Upper lobe of right lung (tissue), 1 donor: ENCODE data around the gene SLC7A8. TPM values are rescaled to one million over a fixed set of nuclear protein-coding genes. Genes with fewer than 3 reads are reported as not detected.

Experiments used
- ATAC-seq: fragments of 200-7000 bp; cut with Tn5 transposase; one replicate; pipeline ENCODE4 v1.9.1; 2020; ENCODE audit warnings: mild to moderate bottlenecking, moderate library complexity
- DNase-seq: peaks from one replicate; pipeline ENCODE4 v3.0.0-alpha.2; 2020
- H3K27ac ChIP-seq: fragments of 200-600 bp; one replicate; pipeline ENCODE4 v1.8.0; 2022
- H3K27me3 ChIP-seq: fragments of 200-600 bp; one replicate; pipeline ENCODE4 v1.8.0; 2022; ENCODE audit warnings: mild to moderate bottlenecking
- H3K36me3 ChIP-seq: fragments of 200-600 bp; one replicate; pipeline ENCODE4 v1.8.0; 2022
- H3K4me1 ChIP-seq: fragments of 200-600 bp; one replicate; pipeline ENCODE4 v1.8.0; 2022
- H3K4me3 ChIP-seq: fragments of 200-600 bp; one replicate; pipeline ENCODE4 v1.8.0; 2022; ENCODE audit warnings: mild to moderate bottlenecking
- H3K9me3 ChIP-seq: fragments of 200-600 bp; one replicate; pipeline ENCODE4 v1.8.0; 2022
- CTCF ChIP-seq: fragments of 200-600 bp; IDR thresholded peaks from one replicate; pipeline ENCODE4 v1.8.0; 2022; ENCODE audit warnings: antibody characterized with exemption
- intact Hi-C: fragments of 100-400 bp; cut with DNase I; formaldehyde crosslinking; loops from one replicate; pipeline ENCODE4 v1.11.0; 2022
- total RNA-seq: library from RNA; stranded (reverse); fragmentation: NEBNext Ultra II Directional; extraction: Animal tissue kit (Norgen Biotek cat#: 25700); gene quantifications from one replicate; pipeline ENCODE4 v1.2.1, GENCODE V29; 2021
- donor health status: DM: no; HTN: yes; CAD: no; lungs with severe emphysema.

The SLC7A8 gene
- total RNA-seq, 1 donor from 2014 or later = 49.8 TPM

- intact Hi-C loops = loop anchor here (2.0 kb wide), 1 partner anchor 67 kb away; no protein-coding TSS in a partner anchor
- no peaks in the 10 kb centered on the region for H3K36me3 ChIP-seq
- DNase-seq = no peak
Measured at GRCh38 chr14:23187925-23188324, 4.5 kb upstream of the SLC7A8 start.

DNA sequence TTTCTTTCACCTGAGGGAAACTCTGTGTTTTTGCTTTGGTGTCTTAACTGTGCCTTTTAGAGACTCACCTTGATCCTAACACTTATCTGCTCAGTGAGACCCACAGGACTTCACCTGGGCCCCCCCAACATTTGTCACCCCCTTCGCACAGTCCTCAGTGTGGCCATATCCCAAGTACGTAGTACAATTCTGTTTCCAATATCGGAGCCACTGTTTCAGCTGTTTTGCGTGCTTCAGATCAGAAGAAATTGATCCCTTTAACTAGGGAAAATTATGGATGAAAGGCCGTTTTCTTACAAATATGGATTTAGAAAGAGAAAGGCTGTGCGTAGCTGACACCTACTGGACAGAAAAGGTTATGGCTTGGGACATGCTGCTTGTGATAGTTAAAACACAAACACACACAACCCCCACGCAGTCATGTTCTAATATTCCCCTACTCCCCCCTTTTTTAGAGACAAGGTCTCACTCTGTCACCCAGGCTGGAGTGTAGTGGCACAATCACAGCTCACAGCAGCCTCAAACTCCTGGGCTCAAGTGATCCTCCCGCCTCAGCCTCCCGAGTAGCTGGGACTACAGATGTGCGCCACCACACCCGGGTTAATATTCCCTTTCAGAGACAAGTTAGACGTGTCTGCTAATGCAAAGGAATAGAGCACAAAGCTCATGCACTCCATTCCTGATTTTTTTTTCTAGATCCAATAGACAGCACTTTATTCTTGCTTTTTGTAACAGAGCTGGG is 3.6 kb upstream of the SLC7A8 start:
- peak; percentile 73 for TF ChIP-seq CTCF
- ATAC-seq = peak; percentile 81
- Histone ChIP-seq H3K4me1 (peaks cover 10% of the 10 kb centered on the region), H3K36me3 (no peaks in the 10 kb centered on the region), H3K4me3 (no peak overlapping the region), H3K27ac (no peak overlapping the region), H3K9me3 (no peaks in the 10 kb centered on the region), H3K27me3 (no peaks in the 10 kb centered on the region)
- no peak for DNase-seq
- intact Hi-C loops = loop anchor here (2.0 kb wide), 1 partner anchor 66 kb away; no protein-coding TSS in a partner anchor

More at GRCh38 chr14:23187925-23188324, 4.5 kb upstream of the SLC7A8 start:
- peaks cover 1% of the 10 kb centered on the region for H3K4me1 ChIP-seq
- no peak overlapping the region for H3K27ac ChIP-seq
- no peak for ATAC-seq
- no peaks in the 10 kb centered on the region for H3K9me3 ChIP-seq
- no peak for TF ChIP-seq CTCF
- no peak overlapping the region for H3K4me3 ChIP-seq
- H3K27me3 ChIP-seq = no peaks in the 10 kb centered on the region

GRCh38 chr14:23185063-23185462 is 1.6 kb upstream of the SLC7A8 start:
- no peak overlapping the region for H3K27ac ChIP-seq
- no peaks in the 10 kb centered on the region for H3K27me3 ChIP-seq
- intact Hi-C loops = no loop called here
- no peaks in the 10 kb centered on the region for H3K9me3 ChIP-seq
- H3K4me1 ChIP-seq = peaks cover 13% of the 10 kb centered on the region
- no peaks in the 10 kb centered on the region for H3K36me3 ChIP-seq
- H3K4me3 ChIP-seq = no peak overlapping the region
- no peak for TF ChIP-seq CTCF
- ATAC-seq = no peak
- DNase-seq = no peak

GRCh38 chr14:23183158-23183470 is 346 bp downstream of the SLC7A8 start:
- Histone ChIP-seq H3K4me1 (peaks cover 15% of the 10 kb centered on the region), H3K27me3 (no peaks in the 10 kb centered on the region), H3K9me3 (no peaks in the 10 kb centered on the region), H3K4me3 (peak overlapping the region; percentile 51), H3K27ac (no peak overlapping the region), H3K36me3 (no peaks in the 10 kb centered on the region)
- no peak for ATAC-seq
- no peak for DNase-seq
- TF ChIP-seq CTCF = no peak
- intact Hi-C loops = no loop called here

DNA sequence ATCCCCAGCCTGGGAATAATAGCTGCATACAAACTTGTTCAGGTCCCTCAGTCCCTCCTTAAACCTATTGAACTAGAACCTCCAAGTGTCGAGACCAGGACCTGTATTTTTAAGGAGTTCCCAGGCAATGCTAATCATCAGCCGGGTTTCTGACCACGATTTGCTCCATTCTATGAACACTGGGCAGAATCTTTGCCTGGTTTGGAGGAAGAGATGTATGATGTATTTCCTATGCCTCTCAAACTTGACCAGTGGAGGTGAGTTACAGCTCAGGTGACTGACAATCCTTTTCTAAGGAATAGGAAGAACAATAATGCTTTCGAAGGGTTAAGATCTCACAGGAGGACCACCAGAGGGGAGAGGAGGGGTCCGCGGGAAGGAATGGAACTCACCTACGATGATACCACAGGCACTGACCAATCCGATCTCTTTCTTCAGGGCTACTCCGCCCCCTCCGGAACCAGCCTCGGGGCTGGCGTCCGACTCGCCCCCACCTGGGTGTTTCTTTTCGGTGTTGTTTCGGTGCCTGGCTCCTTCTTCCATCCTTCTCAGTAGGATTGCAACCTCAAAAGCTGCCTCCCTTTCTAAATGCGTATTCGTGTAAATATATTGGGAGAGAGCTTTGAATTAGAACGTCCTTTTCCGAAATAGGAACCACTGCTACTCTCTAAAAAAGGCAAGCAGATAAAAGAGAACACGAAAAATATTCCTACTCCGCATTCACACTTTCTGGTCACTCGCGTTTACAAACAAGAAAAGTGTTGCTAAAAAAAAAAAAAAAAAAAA is 895 bp downstream of the SLC7A8 start:
- Histone ChIP-seq H3K27ac (peak overlapping the region; percentile 18), H3K4me3 (peak overlapping the region; percentile 51), H3K36me3 (no peaks in the 10 kb centered on the region), H3K4me1 (peaks cover 15% of the 10 kb centered on the region), H3K9me3 (no peaks in the 10 kb centered on the region), H3K27me3 (no peaks in the 10 kb centered on the region)
- DNase-seq = peak; percentile 82
- intact Hi-C loops = no loop called here
- TF ChIP-seq CTCF = no peak
- ATAC-seq = peak; percentile 89
